Effector memory CD8-positive, alpha-beta T cell (primary cell): ENCODE measurements around the gene CKM.

Experiments used
- ATAC-seq: fragments of 150-1000 bp; cut with Tn5 transposase; replicated peaks from 2 replicates; pipeline ENCODE4 v1.10.0; 2021; ENCODE audit warnings: mild to moderate bottlenecking, moderate library complexity
- DNase-seq, 3 experiments: peaks; one replicate each; pipeline ENCODE4 v3.0.0; 2021
- H3K27ac Mint-ChIP-seq, 2 donors: one replicate each; pipeline ENCODE4 v1.8.0; 2022; ENCODE audit warnings: mild to moderate bottlenecking in 2 of 2, mixed read lengths in 2 of 2, moderate library complexity in 2 of 2
- H3K27me3 Mint-ChIP-seq, 2 donors: one replicate each; pipeline ENCODE4 v1.8.0; 2022; ENCODE audit warnings: mixed read lengths in 2 of 2
- H3K36me3 Mint-ChIP-seq: one replicate; pipeline ENCODE4 v1.8.0; 2022; ENCODE audit warnings: mild to moderate bottlenecking, moderate library complexity, mixed read lengths; ENCODE audit not compliant: insufficient read depth
- H3K4me1 Mint-ChIP-seq, 2 donors: one replicate each; pipeline ENCODE4 v1.8.0; 2022; ENCODE audit warnings: low read depth in 2 of 2, mixed read lengths in 2 of 2
- H3K4me3 Mint-ChIP-seq, 2 donors: one replicate each; pipeline ENCODE4 v1.8.0; 2022; ENCODE audit warnings: mild to moderate bottlenecking in 2 of 2, mixed read lengths in 2 of 2, moderate library complexity in 2 of 2
- H3K9me3 Mint-ChIP-seq, 2 donors: one replicate each; pipeline ENCODE4 v1.8.0; 2022; ENCODE audit warnings: mixed read lengths in 2 of 2
- total RNA-seq, 9 experiments: gene quantifications; one replicate each; lab custom pipeline; 2026; lab: John Stamatoyannopoulos, UW

Gene CKM
- total RNA-seq = 0 reads per million in 9 experiments

DNA sequence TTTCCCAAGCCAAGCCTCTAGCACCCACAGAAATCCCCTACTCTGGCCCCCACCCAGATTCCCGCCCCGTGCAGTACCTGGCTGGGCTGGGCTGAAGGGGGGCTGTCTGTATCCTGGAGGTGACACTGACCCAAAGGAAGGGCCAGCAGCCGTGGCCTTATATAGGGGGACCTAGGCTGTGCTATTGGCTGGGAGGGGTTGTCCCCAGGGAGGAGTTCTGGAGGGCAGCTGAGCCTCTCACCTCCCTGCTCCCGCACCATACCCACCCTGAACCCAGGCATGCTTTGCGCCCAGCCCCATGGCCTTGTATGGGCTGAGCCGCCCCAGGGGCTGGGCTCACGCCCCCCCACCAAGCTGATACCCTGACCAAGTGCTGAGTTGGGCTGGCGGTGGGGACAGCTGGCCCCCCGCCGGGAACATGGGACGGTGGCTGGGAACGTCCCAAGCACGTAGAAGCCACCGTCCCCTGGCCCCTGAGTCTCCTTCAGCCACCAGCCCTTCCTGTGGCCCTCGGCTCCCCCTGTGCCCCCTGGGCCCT, at the start of gene CKM:
TSS of gene CKM (minus strand) at position 132 of the 538 bp plus-strand sequence. CDS start 3,162 bp downstream, outside the sequence.
- no peak for ATAC-seq
- no peaks in the 10 kb centered on the region for H3K9me3 Mint-ChIP-seq
- no peak for DNase-seq
- H3K27me3 Mint-ChIP-seq = peaks cover 46 to 59% of the 10 kb centered on the region in 2 donors
- H3K36me3 Mint-ChIP-seq = peaks cover 4% of the 10 kb centered on the region
- H3K4me3 Mint-ChIP-seq = no peak within 1 kb of the TSS
- peaks cover 0 to 5% of the 10 kb centered on the region in 2 donors for H3K4me1 Mint-ChIP-seq
- H3K27ac Mint-ChIP-seq = no peak within 1 kb of the TSS

GRCh38 chr19:45370410-45371204, 47.9 kb upstream of the CKM start, which contains the start of gene ERCC2:
TSS of gene ERCC2 (minus strand) at chr19:45370573. CDS start at chr19:45370540, 33 bp downstream.
- Mint-ChIP-seq H3K36me3 (peaks cover 18% of the 10 kb centered on the region), H3K4me1 (peaks cover 5 to 10% of the 10 kb centered on the region in 2 donors), H3K4me3 (peak within 1 kb of the TSS; percentile 78 to 81)

DNA sequence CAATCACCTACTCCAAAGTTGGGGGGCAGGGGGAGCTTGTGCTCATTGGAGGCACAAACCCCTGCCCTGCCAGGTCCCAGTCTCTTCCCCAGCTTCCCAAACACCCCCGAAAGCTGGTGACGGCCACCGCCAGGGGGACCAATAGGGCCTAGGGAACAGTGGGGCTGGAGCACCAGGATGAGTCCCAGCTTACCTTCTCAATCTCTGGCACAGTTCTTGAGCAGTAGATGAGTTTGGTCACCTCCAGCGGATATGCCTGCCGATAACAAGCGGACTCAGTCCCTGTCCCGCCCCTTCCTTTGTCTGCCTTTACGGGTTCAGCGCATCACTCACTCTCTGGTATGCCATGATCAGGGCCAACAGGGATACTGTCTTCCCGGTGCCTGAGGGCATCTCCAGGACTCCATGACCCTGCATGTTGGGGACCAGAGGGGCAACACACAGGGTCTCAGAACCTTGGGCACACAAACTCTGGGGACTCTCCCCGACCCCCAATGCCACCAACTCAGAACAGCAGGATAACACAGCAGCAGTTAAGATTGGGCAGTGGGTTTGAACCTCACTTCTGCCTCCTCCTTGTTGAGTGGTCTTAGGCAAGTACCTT, 46.2 kb upstream of the CKM start:
- H3K9me3 Mint-ChIP-seq = no peaks in the 10 kb centered on the region
- peak overlapping the region in 1 of 2 donors; percentile 49 for H3K27ac Mint-ChIP-seq
- H3K4me1 Mint-ChIP-seq = peaks cover 5 to 10% of the 10 kb centered on the region in 2 donors
- H3K27me3 Mint-ChIP-seq = peaks cover under 1 to 5% of the 10 kb centered on the region in 2 donors
- DNase-seq = no peak
- no peak for ATAC-seq
- H3K4me3 Mint-ChIP-seq = peak overlapping the region in 1 of 2 donors; percentile 26
- H3K36me3 Mint-ChIP-seq = peaks cover 18% of the 10 kb centered on the region

More at GRCh38 chr19:45370410-45371204, 47.9 kb upstream of the CKM start, which contains the start of gene ERCC2:
- peak; percentile 98 for ATAC-seq
- H3K9me3 Mint-ChIP-seq = no peaks in the 10 kb centered on the region
- peak within 1 kb of the TSS; percentile 89 to 94 for H3K27ac Mint-ChIP-seq
- peak; percentile 100 for DNase-seq
- H3K27me3 Mint-ChIP-seq = peaks cover 8% of the 10 kb centered on the region in 2 donors

- peaks cover 18% of the 10 kb centered on the region for H3K36me3 Mint-ChIP-seq
- DNase-seq (no peak), ATAC-seq (no peak)
- H3K9me3 Mint-ChIP-seq = no peaks in the 10 kb centered on the region
- peaks cover 5 to 10% of the 10 kb centered on the region in 2 donors for H3K4me1 Mint-ChIP-seq
- no peak overlapping the region for H3K27ac Mint-ChIP-seq
- H3K27me3 Mint-ChIP-seq = no peaks in the 10 kb centered on the region
- no peak overlapping the region for H3K4me3 Mint-ChIP-seq
Observed at GRCh38 chr19:45368127-45368526, 45.5 kb upstream of the CKM start.

DNA sequence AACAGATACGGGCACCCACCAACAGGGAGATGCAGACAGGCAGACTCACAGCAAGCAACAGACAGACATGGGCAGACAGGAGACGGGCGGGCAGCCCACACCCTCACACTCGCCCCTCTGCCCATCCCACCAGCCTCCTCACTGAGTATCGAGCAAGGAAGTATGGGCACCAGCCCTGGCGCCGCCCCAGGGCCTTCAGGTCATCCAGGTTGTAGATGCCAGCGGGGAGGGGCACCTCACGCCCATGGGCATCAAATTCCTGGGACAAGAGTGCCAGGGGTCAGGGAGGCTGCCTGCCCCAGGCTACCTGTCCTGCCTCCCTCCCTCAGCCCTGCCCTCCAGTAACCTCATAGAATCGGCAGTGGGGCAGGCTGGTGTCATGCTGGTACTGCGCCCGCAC, 42.0 kb upstream of the CKM start:
- ATAC-seq = no peak
- DNase-seq = no peak
- H3K4me1 Mint-ChIP-seq = peaks cover 1 to 5% of the 10 kb centered on the region in 2 donors
- no peak overlapping the region for H3K4me3 Mint-ChIP-seq
- H3K27me3 Mint-ChIP-seq = no peaks in the 10 kb centered on the region
- no peak overlapping the region for H3K27ac Mint-ChIP-seq
- H3K36me3 Mint-ChIP-seq = peaks cover 18% of the 10 kb centered on the region
- H3K9me3 Mint-ChIP-seq = no peaks in the 10 kb centered on the region

- DNase-seq = no peak
- ATAC-seq = no peak
Observed at GRCh38 chr19:45363861-45364459, 41.3 kb upstream of the CKM start.

GRCh38 chr19:45362291-45362690, 39.6 kb upstream of the CKM start:
- no peaks in the 10 kb centered on the region for H3K27me3 Mint-ChIP-seq
- H3K4me3 Mint-ChIP-seq = no peak overlapping the region
- H3K9me3 Mint-ChIP-seq = no peaks in the 10 kb centered on the region
- H3K4me1 Mint-ChIP-seq = peaks cover 0 to 3% of the 10 kb centered on the region in 2 donors
- H3K27ac Mint-ChIP-seq = no peak overlapping the region
- no peak for ATAC-seq
- H3K36me3 Mint-ChIP-seq = peaks cover 19% of the 10 kb centered on the region
- DNase-seq = no peak

More at GRCh38 chr19:45363861-45364459, 41.3 kb upstream of the CKM start:
- no peak overlapping the region for H3K4me3 Mint-ChIP-seq
- peaks cover 19% of the 10 kb centered on the region for H3K36me3 Mint-ChIP-seq
- peaks cover 0 to 1% of the 10 kb centered on the region in 2 donors for H3K4me1 Mint-ChIP-seq
- H3K9me3 Mint-ChIP-seq = no peaks in the 10 kb centered on the region
- no peaks in the 10 kb centered on the region for H3K27me3 Mint-ChIP-seq
- no peak overlapping the region for H3K27ac Mint-ChIP-seq

- DNase-seq = no peak
- Mint-ChIP-seq H3K27ac (no peak overlapping the region), H3K4me3 (no peak overlapping the region), H3K27me3 (no peaks in the 10 kb centered on the region), H3K36me3 (peaks cover 16% of the 10 kb centered on the region), H3K4me1 (peaks cover 0 to 3% of the 10 kb centered on the region in 2 donors), H3K9me3 (no peaks in the 10 kb centered on the region)
- ATAC-seq = no peak
Observed at GRCh38 chr19:45361608-45362007, 38.9 kb upstream of the CKM start.

DNA sequence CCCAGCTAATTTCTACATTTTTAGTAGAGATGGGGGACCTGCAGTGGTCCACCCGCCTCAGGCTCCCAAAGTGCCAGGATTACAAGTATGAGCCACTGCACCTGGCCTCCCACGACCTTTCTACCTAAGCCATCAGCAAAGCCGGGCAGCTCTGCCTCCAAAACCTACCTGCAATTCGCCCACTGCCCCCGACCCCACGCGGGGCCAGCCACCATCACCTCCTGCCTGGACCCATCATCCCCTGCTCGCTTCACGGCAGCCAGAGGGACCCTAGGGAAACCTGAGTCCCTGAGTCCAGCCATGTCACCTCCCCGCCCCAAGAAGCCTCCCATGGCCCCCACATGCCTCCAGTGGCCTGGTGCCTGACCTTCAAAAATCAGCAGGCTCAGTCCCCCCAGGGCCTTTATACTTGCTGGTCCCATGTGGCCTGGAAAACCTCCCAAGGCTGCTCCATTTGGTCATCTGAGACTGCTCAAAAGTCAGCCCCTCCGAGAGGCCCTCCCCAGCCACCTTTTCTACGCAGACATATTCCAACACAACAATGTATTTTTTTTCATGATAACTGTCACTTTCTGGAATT, 35.6 kb upstream of the CKM start:
- Mint-ChIP-seq H3K4me1 (peaks cover 2 to 7% of the 10 kb centered on the region in 2 donors), H3K27ac (peak overlapping the region; percentile 1 to 71), H3K9me3 (no peaks in the 10 kb centered on the region), H3K4me3 (no peak overlapping the region), H3K36me3 (peaks cover 18% of the 10 kb centered on the region), H3K27me3 (no peaks in the 10 kb centered on the region)
- DNase-seq (no peak), ATAC-seq (no peak)

GRCh38 chr19:45357445-45357783, 34.7 kb upstream of the CKM start:
- Mint-ChIP-seq H3K27ac (peak overlapping the region in 1 of 2 donors; percentile 35), H3K9me3 (no peaks in the 10 kb centered on the region), H3K4me1 (peaks cover 2 to 7% of the 10 kb centered on the region in 2 donors), H3K27me3 (no peaks in the 10 kb centered on the region), H3K4me3 (no peak overlapping the region), H3K36me3 (peaks cover 19% of the 10 kb centered on the region)
- ATAC-seq (no peak), DNase-seq (no peak)

DNA sequence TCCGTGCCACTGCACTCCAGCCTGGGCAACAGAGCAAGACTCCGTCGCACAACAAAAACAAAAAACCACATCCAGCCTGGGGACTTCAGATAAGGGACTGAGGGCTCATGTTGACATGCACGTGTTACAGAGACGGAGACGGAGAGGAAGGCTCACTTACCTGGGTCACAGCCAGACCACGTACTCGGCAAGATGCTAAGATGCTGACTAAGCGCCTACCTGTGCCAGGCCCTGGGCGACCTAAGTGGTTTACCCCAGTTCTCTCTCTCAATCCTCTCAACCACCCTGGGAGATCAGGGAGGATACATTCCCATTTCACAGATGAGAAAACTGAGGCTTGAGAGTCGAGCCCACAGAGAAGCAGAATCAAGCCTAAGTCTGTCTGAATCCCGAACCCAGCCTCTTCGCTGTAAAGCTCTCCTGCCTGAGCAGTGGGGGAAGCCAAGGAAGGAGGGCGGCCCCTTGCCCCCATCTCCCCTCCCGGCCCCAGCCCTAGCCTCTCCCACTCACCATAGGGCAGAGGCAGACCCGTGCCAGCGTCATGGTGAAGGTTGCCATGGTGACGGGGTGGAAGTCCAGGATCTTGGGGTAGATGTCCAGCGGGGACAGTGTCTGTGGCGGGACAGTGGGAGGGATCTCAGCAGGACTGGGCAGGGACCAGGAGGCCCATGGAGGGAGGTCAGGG, 34.2 kb upstream of the CKM start:
- ATAC-seq = no peak
- H3K36me3 Mint-ChIP-seq = peaks cover 15% of the 10 kb centered on the region

DNA sequence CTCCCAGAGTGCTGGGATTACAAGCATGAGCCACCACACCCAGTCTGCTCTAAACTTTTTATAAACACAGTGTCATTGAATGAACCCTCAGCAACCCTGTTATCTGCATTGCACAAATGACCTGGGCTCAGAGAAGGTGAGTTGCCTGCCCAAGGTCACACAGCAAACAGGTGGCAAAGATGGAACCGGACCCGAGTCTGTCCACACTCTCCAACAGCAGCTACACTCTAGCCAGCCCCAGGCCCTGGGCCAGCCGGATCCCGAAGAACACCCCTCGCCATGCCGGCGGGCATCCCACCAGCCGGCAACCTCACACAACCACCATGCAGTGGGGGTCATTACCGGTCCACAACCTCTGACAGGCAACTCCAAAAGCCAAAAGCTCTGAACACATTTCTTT, 33.2 kb upstream of the CKM start:
- Mint-ChIP-seq H3K36me3 (peaks cover 10% of the 10 kb centered on the region), H3K4me1 (peaks cover 2 to 7% of the 10 kb centered on the region in 2 donors)

More for the DNA sequence above, 34.2 kb upstream of the CKM start:
- no peak for DNase-seq
- no peaks in the 10 kb centered on the region for H3K27me3 Mint-ChIP-seq
- no peaks in the 10 kb centered on the region for H3K9me3 Mint-ChIP-seq
- H3K4me1 Mint-ChIP-seq = peaks cover 2 to 7% of the 10 kb centered on the region in 2 donors
- no peak overlapping the region for H3K4me3 Mint-ChIP-seq
- H3K27ac Mint-ChIP-seq = peak overlapping the region in 1 of 2 donors; percentile 35

More for the DNA sequence above, 33.2 kb upstream of the CKM start:
- no peak for ATAC-seq
- no peak overlapping the region for H3K4me3 Mint-ChIP-seq
- no peak for DNase-seq
- H3K27ac Mint-ChIP-seq = no peak overlapping the region
- H3K27me3 Mint-ChIP-seq = no peaks in the 10 kb centered on the region
- no peaks in the 10 kb centered on the region for H3K9me3 Mint-ChIP-seq
